Lower leg skin (tissue), 3 donors: ENCODE results near the gene MANEAL.

Experiments
- CTCF ChIP-seq, 3 donors: fragments of 450-650 bp; IDR thresholded peaks; one replicate each; pipeline ENCODE4 v1.5.1; 2016; ENCODE audit warnings: antibody characterized with exemption in 3 of 3, mild to moderate bottlenecking in 3 of 3, moderate library complexity in 2 of 3
- POLR2A ChIP-seq, 2 donors: fragments of 450-650 bp; IDR thresholded peaks; one replicate each; pipeline ENCODE4 v1.6.1; 2016 to 2017; ENCODE audit warnings: antibody characterized with exemption in 2 of 2, mild to moderate bottlenecking in 1 of 2, moderate library complexity in 1 of 2

- TF ChIP-seq CTCF (IDR thresholded peaks at IDR 0.05): no peak
- no peak for TF ChIP-seq POLR2A (IDR thresholded peaks at IDR 0.05)
These were observed 8.8 kb downstream of the MANEAL start for GRCh38 chr1:37802439-37802838.
